NCI-H774 (cell line): ENCODE results near the gene KCNG2.
"Not testable (repeated sequence)": the region's sequence is repeated elsewhere in the genome, so short reads cannot be mapped to it uniquely, and the experiment has no call there.

Source experiments
- DNase-seq: peaks from one replicate; lab custom pipeline; 2025; lab: John Stamatoyannopoulos, UW

Gene KCNG2

GRCh38 chr18:79853303-79853992 is 55.7 kb downstream of the KCNG2 start:
- no peak for DNase-seq

GRCh38 chr18:79853993-79854364 is 56.2 kb downstream of the KCNG2 start:
- DNase-seq: no peak

- no peak for DNase-seq
Observed at GRCh38 chr18:79855147-79855933, 57.6 kb downstream of the KCNG2 start.

GRCh38 chr18:79856119-79857007 is 58.6 kb downstream of the KCNG2 start:
- no peak for DNase-seq

- no peak for DNase-seq
Observed at GRCh38 chr18:79857082-79857671, 59.4 kb downstream of the KCNG2 start.

- DNase-seq: no peak
Observed at GRCh38 chr18:79859314-79859713, 61.6 kb downstream of the KCNG2 start.

GRCh38 chr18:79861687-79862086 is 63.9 kb downstream of the KCNG2 start:
- DNase-seq: no peak

GRCh38 chr18:79862562-79862961 is 64.8 kb downstream of the KCNG2 start:
- no peak for DNase-seq

GRCh38 chr18:79863161-79864005 is 65.6 kb downstream of the KCNG2 start:
- no peak for DNase-seq

GRCh38 chr18:79864006-79864725 is 66.4 kb downstream of the KCNG2 start:
- DNase-seq: no peak

GRCh38 chr18:79864955-79865354 is 67.2 kb downstream of the KCNG2 start:
- not testable (repeated sequence) for DNase-seq

- not testable (repeated sequence) for DNase-seq
Observed at GRCh38 chr18:79865951-79866350, 68.2 kb downstream of the KCNG2 start.

GRCh38 chr18:79866889-79867574 is 69.3 kb downstream of the KCNG2 start:
- no peak for DNase-seq

GRCh38 chr18:79867666-79868065 is 69.9 kb downstream of the KCNG2 start:
- no peak for DNase-seq

GRCh38 chr18:79868168-79868784 is 70.5 kb downstream of the KCNG2 start:
- no peak for DNase-seq

GRCh38 chr18:79868811-79869541 is 71.2 kb downstream of the KCNG2 start:
- no peak for DNase-seq

GRCh38 chr18:79869591-79870300 is 72.0 kb downstream of the KCNG2 start:
- DNase-seq: no peak
